K562 (cell line): ENCODE data around the gene ALDH8A1. TPM values are rescaled to one million over a fixed set of nuclear protein-coding genes. Genes with fewer than 3 reads are reported as not detected.
A peak's percentile ranks its signal among the peaks of the same experiment; 100 is the strongest.

Experiments
- ATAC-seq: fragments of 200-7000 bp; cut with Tn5 transposase; 3 replicates; pipeline ENCODE4 v1.9.1; 2020; ENCODE audit warnings: moderate library complexity
- BruUV-seq: library from RNA; stranded (reverse); fragments of 400-500 nt; replicated peaks from 2 replicates; lab custom pipeline; 2021; lab: Mats Ljungman, UMichigan
- CTCF ChIA-PET: fragments of 300-600 bp; formaldehyde crosslinking; extraction: SDS; loops from one replicate; lab custom pipeline; 2021; ENCODE audit warnings: low intra/inter-chr PET ratio; lab: Yijun Ruan, JAX
- POLR2A ChIA-PET: fragments of 300-600, 350-650 bp; sonication (Branson Sonifier 250); formaldehyde crosslinking; extraction: SDS; loops from one replicate; lab custom pipeline; 2021; ENCODE audit warnings: antibody characterized with exemption, inconsistent platforms; lab: Yijun Ruan, JAX
- DNase-seq, 4 experiments: peaks; one replicate each; pipeline versions ENCODE4 v3.0.0 to v3.0.0-alpha.2; 2011 to 2018; ENCODE audit warnings: low spot score in 3 of 4, mixed read lengths in 3 of 4; ENCODE audit errors: extremely low read depth in 1 of 4
- FAIRE-seq: peaks from 2 replicates; lab custom pipeline; 2011; peaks lifted over from hg19 to GRCh38; lab: Jason Lieb, UNC
- H2AFZ ChIP-seq: 2 replicates; pipeline ENCODE4 v1.6.0; 2011; ENCODE audit warnings: low read depth, low read length, control low read depth, inconsistent platforms
- H3K27ac ChIP-seq: fragments of 200-600 bp; 3 replicates; pipeline ENCODE4 v1.8.0; 2011; ENCODE audit warnings: low read depth, mild to moderate bottlenecking, control low read depth, inconsistent platforms, low read length, moderate library complexity, mixed read lengths; ENCODE audit errors: extremely low read depth
- H3K27me3 ChIP-seq, 2 experiments: fragments of 300-600 bp in 1 of 2; 2 replicates in 1 of 2; 3 replicates in 1 of 2; pipeline versions ENCODE4 v1.6.0 to v1.8.0; 2011; ENCODE audit warnings: inconsistent platforms in 2 of 2, low read length in 2 of 2, mild to moderate bottlenecking in 1 of 2, mixed read lengths in 1 of 2, moderate library complexity in 1 of 2; ENCODE audit not compliant: control insufficient read depth in 2 of 2, insufficient read depth in 2 of 2
- H3K36me3 ChIP-seq: fragments of 300-600 bp; 3 replicates; pipeline ENCODE4 v1.8.0; 2011; ENCODE audit warnings: mild to moderate bottlenecking, low read length, inconsistent platforms; ENCODE audit not compliant: control insufficient read depth, insufficient read depth
- H3K4me1 ChIP-seq, 2 experiments: fragments of 200-600 bp in 1 of 2; replicated peaks in 1 of 2; 2 replicates in 1 of 2; 3 replicates in 1 of 2; pipeline versions ENCODE4 v1.5.1 to v1.8.0; 2011; ENCODE audit warnings: inconsistent platforms in 2 of 2, low read length in 2 of 2, mild to moderate bottlenecking in 1 of 2, mixed read lengths in 1 of 2, moderate library complexity in 1 of 2; ENCODE audit not compliant: control insufficient read depth in 2 of 2, insufficient read depth in 2 of 2
- H3K4me2 ChIP-seq: 2 replicates; pipeline ENCODE4 v1.6.1; 2011; ENCODE audit warnings: low read length, control low read depth, inconsistent platforms, mixed read lengths; ENCODE audit not compliant: insufficient read depth
- H3K4me3 ChIP-seq: fragments of 200-600 bp; sonication (generic), shearing (Covaris generic); 2 replicates; pipeline ENCODE4 v1.5.1; 2016; ENCODE audit warnings: control low read depth, inconsistent platforms
- H3K79me2 ChIP-seq: fragments of 200-600 bp; 3 replicates; pipeline ENCODE4 v1.8.0; 2011; ENCODE audit warnings: low read length, inconsistent platforms; ENCODE audit not compliant: control insufficient read depth, insufficient read depth
- H3K9ac ChIP-seq, 2 experiments: 2 replicates each; pipeline versions ENCODE4 v1.6.0 to v1.6.1; 2011; ENCODE audit warnings: low read depth in 2 of 2, low read length in 2 of 2, control low read depth in 1 of 2, inconsistent platforms in 1 of 2, mild to moderate bottlenecking in 1 of 2, mixed read lengths in 1 of 2; ENCODE audit not compliant: insufficient read depth in 1 of 2
- H3K9me1 ChIP-seq: one replicate; pipeline ENCODE4 v1.6.0; 2011; ENCODE audit warnings: inconsistent platforms, mild to moderate bottlenecking, low read length, moderate library complexity; ENCODE audit not compliant: control insufficient read depth, insufficient read depth
- H3K9me3 ChIP-seq: replicated peaks from 2 replicates; pipeline ENCODE4 v1.5.1; 2011; ENCODE audit warnings: low read depth, low read length, inconsistent platforms; ENCODE audit not compliant: control insufficient read depth, insufficient read depth
- H4K20me1 ChIP-seq: replicated peaks from 2 replicates; pipeline ENCODE4 v1.6.1; 2011; ENCODE audit warnings: low read length, inconsistent platforms, mixed read lengths; ENCODE audit not compliant: control insufficient read depth, insufficient read depth
- CSDE1 ChIP-seq, 2 experiments: fragments of 450-650 bp; IDR thresholded peaks; 2 replicates each; pipeline ENCODE4 v1.6.1; 2016; ENCODE audit warnings: mild to moderate bottlenecking in 1 of 2
- GTF2E2 ChIP-seq: fragments of 200-800 bp; sonication (Bioruptor generic); IDR thresholded peaks from 2 replicates; pipeline ENCODE4 v1.6.1; 2016; ENCODE audit warnings: missing genetic modification characterization, missing compliant biosample characterization
- HDAC2 ChIP-seq: fragments of 450-650 bp; IDR thresholded peaks from 2 replicates; pipeline ENCODE4 v1.6.1; 2016; ENCODE audit warnings: mild to moderate bottlenecking
- HDAC3 ChIP-seq: fragments of 450-650 bp; IDR thresholded peaks from 2 replicates; pipeline ENCODE4 v1.6.1; 2018; ENCODE audit warnings: borderline replicate concordance, mild to moderate bottlenecking, moderate library complexity; ENCODE audit not compliant: partially characterized antibody
- HMG20B ChIP-seq: fragments of 250-450 bp; sonication (Bioruptor Pico); IDR thresholded peaks from 2 replicates; pipeline ENCODE4 v1.5.0; 2021; ENCODE audit warnings: mild to moderate bottlenecking
- MAZ ChIP-seq, 2 experiments: fragments of 450-650 bp in 1 of 2; sonication (generic) in 1 of 2; formaldehyde crosslinking; IDR thresholded peaks in 1 of 2; conservative IDR thresholded peaks in 1 of 2; 2 replicates each; pipeline versions ENCODE4 v1.4.0 to v1.5.0; 2020; ENCODE audit warnings: mild to moderate bottlenecking in 1 of 2, missing genetic modification reagents in 1 of 2
- MEF2A ChIP-seq: IDR thresholded peaks from 2 replicates; pipeline ENCODE4 v1.6.1; 2011; ENCODE audit warnings: low read depth, mild to moderate bottlenecking, low read length, moderate library complexity; ENCODE audit not compliant: control insufficient read depth
- NFRKB ChIP-seq: fragments of 450-650 bp; IDR thresholded peaks from 2 replicates; pipeline ENCODE4 v1.6.1; 2016; ENCODE audit warnings: low read depth
- PPARD ChIP-seq: fragments of 250-450 bp; sonication (Bioruptor Pico); IDR thresholded peaks from 2 replicates; pipeline ENCODE4 v1.8.0; 2022; ENCODE audit warnings: inconsistent platforms, mild to moderate bottlenecking, moderate library complexity
- SMAD1 ChIP-seq: fragments of 150-350 bp; IDR thresholded peaks from 2 replicates; pipeline ENCODE4 v1.6.1; 2014; ENCODE audit warnings: low read length, low read depth; ENCODE audit not compliant: partially characterized antibody
- WGBS: fragments of 100-300 bp; shearing (Covaris generic); methylation state at CpG from one replicate; pipeline ENCODE4 v1.1.6; 2016; ENCODE audit warnings: low coverage, mixed read lengths; ENCODE audit not compliant: insufficient coverage; ENCODE audit errors: missing lambda C conversion rate; 5-methylcytosine and 5-hydroxymethylcytosine counted together
- in situ Hi-C: fragments of 300-500 bp; cut with MboI; formaldehyde crosslinking; loops from 4 replicates; pipeline ENCODE4 v1.15.0; 2018; ENCODE audit warnings: inconsistent platforms, mixed read lengths
- intact Hi-C: fragments of 100-400 bp; cut with micrococcal nuclease; formaldehyde crosslinking; loops from 2 replicates; pipeline ENCODE4 v1.14.2; 2022
- polyA plus RNA-seq, 8 experiments: library from polyadenylated mRNA; depleted of rRNA in 4 of 8; stranded (reverse) in 5 of 8; unstranded in 3 of 8; fragments of >200 nt; fragmentation: Nextera tagmentation in 2 of 8; fragmentation: Illumina TruSeq in 1 of 8; extraction: Ambion mirVana in 2 of 8; extraction: Trizol in 1 of 8; gene quantifications; 2 replicates each; pipeline versions ENCODE4 v1.2.1 to v1.2.3, GENCODE V29; 2011 to 2014; ENCODE audit warnings: inconsistent platforms in 1 of 8, missing spikeins in 1 of 8
- total RNA-seq, 7 experiments: library from RNA; depleted of rRNA in 6 of 7; stranded (reverse); fragments of >200 nt in 6 of 7; fragmentation: Illumina TruSeq in 2 of 7; extraction: Trizol in 2 of 7; gene quantifications; 2 replicates each; pipeline versions ENCODE4 v1.2.1 to v1.2.3, GENCODE V29; 2011 to 2021; ENCODE audit warnings: low replicate concordance in 1 of 7
- TF ChIP-seq, protein P1 (sequence below): fragments of 250-450 bp; sonication (Bioruptor Pico); IDR thresholded peaks from 2 replicates; pipeline ENCODE4 v1.8.0; 2021; ENCODE audit warnings: moderate library complexity, mild to moderate bottlenecking, inconsistent platforms
- TF ChIP-seq, protein P2 (sequence below): sonication (generic); formaldehyde crosslinking; IDR thresholded peaks from 2 replicates; pipeline ENCODE4 v1.8.1; 2022; ENCODE audit warnings: missing genetic modification reagents

The ALDH8A1 gene
- total and polyA plus RNA-seq, 9 of the 15 experiments (the other 6 are each of a cell fraction or from before 2014, with no cell fraction given), result 0.03 to 0.18 (median 0.04) TPM; not detected in 2

DNA sequence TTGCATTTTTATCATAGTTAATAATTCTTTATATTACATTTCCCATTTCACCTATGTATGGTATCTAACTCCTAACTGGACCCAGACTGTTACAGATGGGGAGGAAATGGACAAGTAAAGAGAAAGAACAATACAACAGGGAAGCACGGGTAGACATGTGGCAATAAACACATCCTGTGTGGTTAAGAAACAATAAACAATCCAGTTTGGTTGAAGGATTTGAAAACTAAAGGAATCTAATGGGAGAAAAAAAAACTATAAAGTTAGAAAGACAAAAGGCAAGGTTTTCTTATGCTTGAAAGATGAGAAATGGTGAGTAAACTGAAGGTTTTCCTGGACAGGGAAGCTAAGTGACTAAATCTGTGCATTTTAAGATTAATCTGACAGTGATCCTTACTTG, 34.9 kb upstream of the ALDH8A1 start:
- Histone ChIP-seq H3K36me3 (peaks cover 67% of the 10 kb centered on the region), H3K9ac (no peak overlapping the region), H3K4me3 (no peak overlapping the region), H3K4me1 (peaks cover 0 to 11% of the 10 kb centered on the region in 2 experiments; a peak in 3 of 5 replicates), H3K9me1 (no peaks in the 10 kb centered on the region), H3K27me3 (no peaks in the 10 kb centered on the region), H4K20me1 (no peaks in the 10 kb centered on the region), H3K4me2 (no peak overlapping the region), H2AFZ (no peak overlapping the region), H3K27ac (no peak overlapping the region), H3K9me3 (no peaks in the 10 kb centered on the region), H3K79me2 (0 out of 3 replicates have a peak, but pooled peaks cover 2% of the 10 kb centered on the region)
- WGBS, result 56% methylated on average over 1 of the region's 1 CpG
- no TSS peak for BruUV-seq
- DNase-seq (no peak), ATAC-seq (no peak), FAIRE-seq (no peak)
- intact Hi-C loops (no loop called here), in situ Hi-C loops (no loop called here)
- TF ChIP-seq, protein P1, sequence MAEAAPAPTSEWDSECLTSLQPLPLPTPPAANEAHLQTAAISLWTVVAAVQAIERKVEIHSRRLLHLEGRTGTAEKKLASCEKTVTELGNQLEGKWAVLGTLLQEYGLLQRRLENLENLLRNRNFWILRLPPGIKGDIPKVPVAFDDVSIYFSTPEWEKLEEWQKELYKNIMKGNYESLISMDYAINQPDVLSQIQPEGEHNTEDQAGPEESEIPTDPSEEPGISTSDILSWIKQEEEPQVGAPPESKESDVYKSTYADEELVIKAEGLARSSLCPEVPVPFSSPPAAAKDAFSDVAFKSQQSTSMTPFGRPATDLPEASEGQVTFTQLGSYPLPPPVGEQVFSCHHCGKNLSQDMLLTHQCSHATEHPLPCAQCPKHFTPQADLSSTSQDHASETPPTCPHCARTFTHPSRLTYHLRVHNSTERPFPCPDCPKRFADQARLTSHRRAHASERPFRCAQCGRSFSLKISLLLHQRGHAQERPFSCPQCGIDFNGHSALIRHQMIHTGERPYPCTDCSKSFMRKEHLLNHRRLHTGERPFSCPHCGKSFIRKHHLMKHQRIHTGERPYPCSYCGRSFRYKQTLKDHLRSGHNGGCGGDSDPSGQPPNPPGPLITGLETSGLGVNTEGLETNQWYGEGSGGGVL (CRISPR knock-in tag), result no peak
- TF ChIP-seq PPARD (no peak), MAZ (CRISPR knock-in tag; conservative IDR thresholded peaks at IDR 0.05 in 1 of 2, IDR thresholded peaks at IDR 0.05 in 1 of 2) (no peak)
- ChIA-PET POLR2A (no interaction called here), CTCF (no interaction called here)

DNA sequence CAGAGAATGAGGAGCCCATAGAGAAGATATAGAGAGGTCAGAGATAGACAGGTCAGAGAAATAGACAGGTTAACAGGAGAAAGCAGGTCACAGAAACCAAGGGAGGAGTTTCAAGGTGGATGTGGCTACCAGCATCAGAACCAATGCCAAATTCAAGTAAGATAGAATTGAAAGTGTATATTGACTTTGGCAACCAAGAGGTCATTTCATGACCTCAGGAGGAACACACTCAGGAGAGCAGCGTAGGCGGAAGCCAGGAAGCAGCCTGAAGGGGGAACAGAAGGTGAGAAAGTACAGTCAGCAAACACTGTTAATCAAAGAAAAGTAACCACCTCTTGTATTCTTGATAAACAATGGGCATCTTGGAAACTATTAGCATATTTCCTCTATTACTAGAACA, 33.9 kb upstream of the ALDH8A1 start:
- H3K27me3 ChIP-seq, result no peaks in the 10 kb centered on the region
- H3K4me3 ChIP-seq, result no peak overlapping the region
- FAIRE-seq (no peak), DNase-seq (peak in 2 of 4 experiments; percentile 16 to 24), ATAC-seq (no peak)
- intact Hi-C loops (no loop called here), in situ Hi-C loops (no loop called here)
- 95% methylated on average over 2 of the region's 2 CpGs for WGBS
- H3K4me2 ChIP-seq, result no peak overlapping the region
- no peak overlapping the region for H2AFZ ChIP-seq
- H3K9ac ChIP-seq, result no peak overlapping the region
- no peaks in the 10 kb centered on the region for H3K9me1 ChIP-seq
- H3K79me2 ChIP-seq, result peaks cover 2% of the 10 kb centered on the region; the same call in 1 of the 3 replicates
- no peaks in the 10 kb centered on the region for H3K9me3 ChIP-seq
- H3K27ac ChIP-seq, result no peak overlapping the region
- CTCF ChIA-PET, result no interaction called here
- no TSS peak for BruUV-seq
- H3K4me1 ChIP-seq, result peaks cover 0 to 20% of the 10 kb centered on the region in 2 experiments; a peak in 3 of 5 replicates
- H3K36me3 ChIP-seq, result peaks cover 67% of the 10 kb centered on the region
- POLR2A ChIA-PET, result no interaction called here
- H4K20me1 ChIP-seq, result no peaks in the 10 kb centered on the region
- no peak for TF ChIP-seq SMAD1
- TF ChIP-seq, protein P2, sequence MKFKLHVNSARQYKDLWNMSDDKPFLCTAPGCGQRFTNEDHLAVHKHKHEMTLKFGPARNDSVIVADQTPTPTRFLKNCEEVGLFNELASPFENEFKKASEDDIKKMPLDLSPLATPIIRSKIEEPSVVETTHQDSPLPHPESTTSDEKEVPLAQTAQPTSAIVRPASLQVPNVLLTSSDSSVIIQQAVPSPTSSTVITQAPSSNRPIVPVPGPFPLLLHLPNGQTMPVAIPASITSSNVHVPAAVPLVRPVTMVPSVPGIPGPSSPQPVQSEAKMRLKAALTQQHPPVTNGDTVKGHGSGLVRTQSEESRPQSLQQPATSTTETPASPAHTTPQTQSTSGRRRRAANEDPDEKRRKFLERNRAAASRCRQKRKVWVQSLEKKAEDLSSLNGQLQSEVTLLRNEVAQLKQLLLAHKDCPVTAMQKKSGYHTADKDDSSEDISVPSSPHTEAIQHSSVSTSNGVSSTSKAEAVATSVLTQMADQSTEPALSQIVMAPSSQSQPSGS (CRISPR knock-in tag), result no peak
- no peak for TF ChIP-seq NFRKB
- TF ChIP-seq HMG20B (CRISPR knock-in tag), result no peak
- no peak for TF ChIP-seq HDAC3
- TF ChIP-seq MEF2A, result no peak
- no peak for TF ChIP-seq CSDE1 (IDR thresholded peaks at IDR 0.05)
- TF ChIP-seq GTF2E2, result no peak
- no peak for TF ChIP-seq HDAC2
